ENCODE measurements around the gene ADAMTSL2.
A peak's percentile ranks its signal among the peaks of the same experiment; 100 is the strongest.

The ADAMTSL2 gene

GRCh38 chr9:133534346-133535291 lies at the start of gene ADAMTSL2:
Gene ADAMTSL2, plus strand, starts transcription at chr9:133534704. Its CDS starts 2,009 bp downstream, at chr9:133536713.
- peak; percentile 46 for DNase-seq (ENCODE audit: low read depth)

- no peak for DNase-seq (ENCODE audit: low read depth)
Measured at GRCh38 chr9:133485531-133486260, 48.8 kb upstream of the ADAMTSL2 start.

GRCh38 chr9:133487331-133487725 lies 47.2 kb upstream of the ADAMTSL2 start:
- no peak for DNase-seq (ENCODE audit: low read depth)

- no peak for DNase-seq (ENCODE audit: low read depth)
Measured at GRCh38 chr9:133488686-133489252, 45.7 kb upstream of the ADAMTSL2 start.

- DNase-seq (ENCODE audit: low read depth), result no peak
Measured at GRCh38 chr9:133489253-133490190, 45.0 kb upstream of the ADAMTSL2 start.

- DNase-seq (ENCODE audit: low read depth), result no peak
Measured at GRCh38 chr9:133490201-133490681, 44.3 kb upstream of the ADAMTSL2 start.

GRCh38 chr9:133490865-133491655 lies 43.4 kb upstream of the ADAMTSL2 start:
- DNase-seq (ENCODE audit: low read depth), result no peak

GRCh38 chr9:133491656-133491925 lies 42.9 kb upstream of the ADAMTSL2 start:
- no peak for DNase-seq (ENCODE audit: low read depth)

- DNase-seq (ENCODE audit: low read depth), result no peak
Measured at GRCh38 chr9:133492061-133493021, 42.2 kb upstream of the ADAMTSL2 start.

GRCh38 chr9:133493428-133493827 lies 41.1 kb upstream of the ADAMTSL2 start:
- no peak for DNase-seq (ENCODE audit: low read depth)

GRCh38 chr9:133493845-133494540 lies 40.5 kb upstream of the ADAMTSL2 start:
- DNase-seq (ENCODE audit: low read depth), result no peak

GRCh38 chr9:133494636-133495326 lies 39.7 kb upstream of the ADAMTSL2 start:
- no peak for DNase-seq (ENCODE audit: low read depth)

GRCh38 chr9:133495327-133496293 lies 38.9 kb upstream of the ADAMTSL2 start:
- DNase-seq (ENCODE audit: low read depth), result no peak

GRCh38 chr9:133496861-133497842 lies 37.4 kb upstream of the ADAMTSL2 start:
- DNase-seq (ENCODE audit: low read depth), result no peak

- no peak for DNase-seq (ENCODE audit: low read depth)
Measured at GRCh38 chr9:133499132-133499891, 35.2 kb upstream of the ADAMTSL2 start.

All from activated T-cell treated with anti-CD3 and anti-CD28 coated beads for 1 hour (primary cell).